ENCODE measurements around the gene MDFIC.

Gene MDFIC

GRCh38 chr7:115040057-115040456, 118.2 kb downstream of the MDFIC start:
- DNase-seq (ENCODE audit: low read depth), result no peak

DNA sequence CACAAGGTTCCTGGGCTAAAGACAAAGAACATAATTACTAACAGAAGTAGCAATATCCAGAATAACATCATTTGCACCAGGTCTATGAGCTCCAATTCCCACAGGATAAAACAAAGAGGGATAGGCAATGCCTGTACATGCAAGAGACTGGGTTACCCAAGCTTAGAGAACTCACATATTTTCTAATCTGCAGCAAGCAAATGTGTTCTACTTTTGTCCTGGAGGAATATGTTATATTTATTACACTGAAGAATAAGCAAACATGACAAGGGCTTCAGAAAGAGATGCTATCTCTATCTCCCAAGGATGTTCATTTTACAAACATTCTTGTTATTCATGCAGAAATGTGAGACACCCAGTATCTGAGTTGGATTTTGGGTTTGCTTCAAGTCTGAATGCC, 118.6 kb downstream of the MDFIC start:
- no peak for DNase-seq (ENCODE audit: low read depth)

- no peak for DNase-seq (ENCODE audit: low read depth)
These were observed 120.7 kb downstream of the MDFIC start for GRCh38 chr7:115042596-115042995.

DNA sequence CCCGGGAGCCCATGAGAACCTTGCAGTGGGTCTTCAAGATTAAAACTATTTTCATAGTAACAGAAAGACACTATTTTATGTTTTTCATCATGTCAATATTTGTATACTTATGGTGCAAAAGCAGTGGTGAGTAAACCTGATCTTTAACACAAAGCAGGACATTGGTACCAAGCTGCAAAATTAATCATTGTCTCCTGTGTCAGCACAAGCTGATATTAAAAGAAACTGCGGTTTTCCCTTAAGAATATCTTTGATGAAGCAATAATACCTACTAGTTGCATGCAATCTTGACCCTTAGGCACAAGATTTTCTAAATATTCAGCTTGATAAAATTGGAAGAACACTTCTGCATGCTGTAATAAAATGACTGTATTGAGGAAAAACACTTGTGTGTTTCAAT, 121.7 kb downstream of the MDFIC start:
- DNase-seq (ENCODE audit: low read depth), result no peak

DNA sequence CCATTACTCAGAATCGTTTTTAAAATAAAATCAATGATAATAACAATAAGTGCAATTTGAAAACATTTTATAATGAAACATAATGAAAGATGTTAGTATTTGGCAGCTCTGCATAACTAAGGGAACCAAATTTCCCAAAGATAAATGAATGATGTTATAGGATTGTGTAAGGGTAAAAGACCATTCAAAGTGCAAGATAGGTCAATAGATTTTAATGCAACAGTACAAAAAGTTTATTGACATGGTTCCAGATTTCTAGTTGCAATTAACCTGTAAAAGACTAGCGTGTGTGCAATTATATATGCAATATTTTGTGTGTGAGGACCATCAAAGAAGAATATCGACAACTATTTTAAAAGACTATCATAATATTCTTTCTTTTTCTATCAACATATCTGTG, 122.3 kb downstream of the MDFIC start:
- DNase-seq (ENCODE audit: low read depth), result no peak

DNA sequence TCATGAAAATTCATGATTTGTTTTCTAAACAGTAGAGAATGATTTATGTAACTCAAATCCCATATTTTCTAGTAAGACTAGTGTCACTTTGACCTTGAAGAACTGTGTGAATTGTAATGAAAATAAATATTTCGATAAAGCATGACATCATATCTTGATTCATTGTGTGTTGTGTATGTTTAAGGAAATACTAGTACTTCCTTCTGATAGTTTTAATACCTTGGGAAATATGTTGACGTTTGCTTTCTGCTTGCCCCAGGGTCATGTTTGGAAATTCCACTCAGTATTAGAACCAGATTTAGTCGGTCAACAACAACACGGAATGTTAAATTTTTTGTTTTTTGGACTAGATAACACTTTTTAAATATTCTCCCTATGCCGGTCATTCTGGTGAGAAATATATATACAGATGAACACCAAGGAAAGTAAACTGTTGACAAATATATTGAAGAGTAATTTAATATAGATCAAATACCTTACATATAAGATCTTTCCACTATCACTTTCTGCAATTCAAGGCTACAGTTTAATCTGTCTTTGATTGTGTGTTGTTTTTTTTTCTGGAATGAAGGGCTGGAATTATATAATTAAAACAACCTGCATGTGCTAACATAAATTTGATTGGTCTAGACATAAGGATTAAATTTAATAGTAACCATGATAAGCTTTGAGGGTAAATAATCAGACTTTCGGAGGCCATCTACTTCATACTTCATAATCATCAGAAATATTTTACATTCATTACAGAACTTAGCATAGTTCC, 126.2 kb downstream of the MDFIC start:
- DNase-seq (ENCODE audit: low read depth), result no peak

DNA sequence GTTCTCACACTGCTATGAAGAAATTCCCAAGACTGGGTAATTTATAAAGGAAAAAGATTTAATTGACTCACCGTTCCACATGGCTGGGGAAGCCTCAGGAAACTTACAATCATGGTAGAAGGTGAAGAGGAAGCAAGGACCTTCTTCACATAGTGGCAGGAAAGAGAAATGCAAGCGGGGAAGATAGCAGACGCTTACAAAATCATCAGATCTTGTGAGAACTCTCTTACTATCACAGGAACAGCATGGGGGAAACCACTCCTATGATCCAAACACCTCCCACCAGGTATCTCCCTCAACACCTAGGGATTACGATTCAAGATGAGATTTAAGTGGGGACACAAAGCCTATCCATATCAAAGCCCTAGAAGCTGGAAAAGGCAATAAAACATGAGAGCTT, 130.8 kb downstream of the MDFIC start:
- no peak for DNase-seq (ENCODE audit: low read depth)

GRCh38 chr7:115054478-115055065, 132.7 kb downstream of the MDFIC start:
- DNase-seq (ENCODE audit: low read depth), result no peak

GRCh38 chr7:115056019-115056418, 134.1 kb downstream of the MDFIC start:
- no peak for DNase-seq (ENCODE audit: low read depth)

- DNase-seq (ENCODE audit: low read depth), result no peak
These were observed 136.8 kb downstream of the MDFIC start for GRCh38 chr7:115058726-115059125.

- no peak for DNase-seq (ENCODE audit: low read depth)
These were observed 137.4 kb downstream of the MDFIC start for GRCh38 chr7:115059321-115059720.

DNA sequence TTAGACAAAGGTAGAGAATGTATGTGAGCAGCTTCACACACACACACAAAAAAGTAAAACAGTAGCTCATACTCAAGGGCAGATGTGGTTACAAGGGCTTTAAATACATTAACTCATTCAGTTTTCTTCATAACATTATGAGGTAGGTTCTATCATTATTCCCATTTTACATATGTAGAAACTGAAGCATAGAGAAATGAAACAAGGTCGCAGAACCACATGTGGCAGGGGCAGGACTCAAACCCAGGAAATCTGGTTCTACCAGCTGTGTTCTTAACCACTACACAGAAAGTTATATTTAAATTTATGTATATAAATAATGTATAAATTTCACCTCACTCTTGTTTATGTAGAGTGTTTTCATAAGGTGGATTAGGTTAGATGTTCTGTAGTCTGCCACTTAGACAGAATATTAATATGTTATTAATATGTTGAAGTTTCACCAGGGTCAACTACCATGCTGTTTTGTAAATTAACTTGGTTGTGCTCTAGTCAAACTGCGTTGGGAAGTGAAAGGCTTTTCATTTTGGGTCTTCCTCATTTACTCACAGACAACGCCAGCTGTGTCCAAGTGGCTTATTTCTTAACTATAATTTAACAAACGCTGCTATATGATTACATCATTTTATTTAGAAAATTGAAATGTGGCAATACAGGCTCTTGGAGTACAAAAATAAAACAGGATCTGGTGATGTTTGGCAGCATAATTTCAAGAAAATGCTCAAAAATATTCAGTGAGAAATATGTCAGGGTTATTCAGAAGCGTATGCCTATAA, 138.4 kb downstream of the MDFIC start:
- DNase-seq (ENCODE audit: low read depth), result no peak

GRCh38 chr7:115066050-115066449, 144.2 kb downstream of the MDFIC start:
- no peak for DNase-seq (ENCODE audit: low read depth)

DNA sequence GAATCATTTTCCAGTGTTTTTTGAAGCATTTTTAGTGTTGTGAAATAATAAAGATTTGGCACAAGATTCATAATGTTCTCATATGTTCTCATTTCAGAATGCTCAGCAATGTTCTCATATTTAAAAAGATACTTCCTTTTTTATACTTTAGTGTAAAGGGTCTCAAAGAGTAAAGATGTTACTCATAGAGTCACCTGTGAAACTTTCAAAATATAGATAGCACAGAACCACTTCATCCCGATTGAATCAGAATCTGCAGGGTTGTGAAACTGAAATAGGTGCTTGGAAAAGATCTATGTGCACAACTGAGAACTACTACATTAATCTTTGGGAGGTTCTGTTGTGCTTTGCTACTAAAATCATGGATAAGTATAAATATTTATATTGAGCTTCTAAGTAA, 144.7 kb downstream of the MDFIC start:
- no peak for DNase-seq (ENCODE audit: low read depth)

DNA sequence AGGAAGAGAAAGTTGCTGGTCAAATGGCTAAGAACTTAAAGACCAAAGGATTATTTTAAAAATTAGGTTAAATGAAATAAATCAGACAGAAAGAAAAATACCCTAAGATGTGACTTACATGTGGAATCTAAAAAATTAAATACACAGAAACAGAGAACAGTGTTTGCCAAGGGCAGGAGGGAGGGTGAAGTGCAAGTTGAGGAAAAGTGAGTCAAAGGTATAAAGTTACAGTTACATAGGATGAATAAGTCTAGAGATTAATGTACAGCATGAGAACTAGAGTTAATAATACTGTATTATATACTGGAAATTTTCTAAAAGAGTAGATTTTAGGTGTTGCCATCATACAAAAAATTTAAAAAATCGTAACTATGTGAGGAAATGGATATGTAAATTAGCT, 146.3 kb downstream of the MDFIC start:
- DNase-seq (ENCODE audit: low read depth), result no peak

Data from T-helper 22 cell (primary cell).